Muscle layer of colon (tissue), 2 donors: Measurements from ENCODE around the gene POM121L12.

Experiments used
- H3K27ac ChIP-seq: one replicate; pipeline ENCODE4 v1.7.0; 2013; ENCODE audit warnings: low read depth, mild to moderate bottlenecking, low read length, moderate library complexity
- H3K27me3 ChIP-seq, 2 donors: one replicate each; pipeline ENCODE4 v1.7.0; 2013; ENCODE audit warnings: low read length in 2 of 2, mild to moderate bottlenecking in 2 of 2; ENCODE audit not compliant: insufficient read depth in 2 of 2, control insufficient read depth in 1 of 2
- H3K36me3 ChIP-seq: one replicate; pipeline ENCODE4 v1.7.0; 2013; ENCODE audit warnings: mild to moderate bottlenecking, low read length; ENCODE audit not compliant: insufficient read depth
- H3K4me1 ChIP-seq: one replicate; pipeline ENCODE4 v1.7.0; 2013; ENCODE audit warnings: mild to moderate bottlenecking, low read length; ENCODE audit not compliant: insufficient read depth
- H3K4me3 ChIP-seq, 2 donors: one replicate each; pipeline ENCODE4 v1.7.0; 2013; ENCODE audit warnings: low read length in 2 of 2, low read depth in 1 of 2, mild to moderate bottlenecking in 1 of 2, moderate library complexity in 1 of 2
- H3K9ac ChIP-seq: one replicate; pipeline ENCODE4 v1.7.0; 2013; ENCODE audit warnings: low read length
- H3K9me3 ChIP-seq: one replicate; pipeline ENCODE4 v1.7.0; 2013; ENCODE audit warnings: mild to moderate bottlenecking, low read length
- donor health status: abdominal sarcoma.
- donor health status: Adenocarcinoma of cecum.

The POM121L12 gene

GRCh38 chr7:53050433-53050832 is 15.0 kb downstream of the POM121L12 start:
- H3K27me3 ChIP-seq = no peaks in the 10 kb centered on the region
- H3K4me1 ChIP-seq = no peaks in the 10 kb centered on the region
- no peaks in the 10 kb centered on the region for H3K36me3 ChIP-seq
- H3K9me3 ChIP-seq = no peaks in the 10 kb centered on the region
- H3K4me3 ChIP-seq = no peak overlapping the region
- no peak overlapping the region for H3K9ac ChIP-seq
- H3K27ac ChIP-seq = no peak overlapping the region

GRCh38 chr7:53059591-53059990 is 24.2 kb downstream of the POM121L12 start:
- Histone ChIP-seq H3K4me1 (no peaks in the 10 kb centered on the region), H3K27me3 (no peaks in the 10 kb centered on the region), H3K4me3 (no peak overlapping the region), H3K9ac (no peak overlapping the region), H3K9me3 (no peaks in the 10 kb centered on the region), H3K36me3 (no peaks in the 10 kb centered on the region), H3K27ac (no peak overlapping the region)

GRCh38 chr7:53060066-53060465 is 24.6 kb downstream of the POM121L12 start:
- H3K27ac ChIP-seq = no peak overlapping the region

GRCh38 chr7:53062796-53063195 is 27.4 kb downstream of the POM121L12 start:
- no peaks in the 10 kb centered on the region for H3K4me1 ChIP-seq
- no peaks in the 10 kb centered on the region for H3K36me3 ChIP-seq

More at GRCh38 chr7:53060066-53060465, 24.6 kb downstream of the POM121L12 start:
- H3K9ac ChIP-seq = no peak overlapping the region
- no peak overlapping the region for H3K4me3 ChIP-seq
- H3K36me3 ChIP-seq = no peaks in the 10 kb centered on the region
- H3K9me3 ChIP-seq = no peaks in the 10 kb centered on the region
- H3K27me3 ChIP-seq = no peaks in the 10 kb centered on the region
- no peaks in the 10 kb centered on the region for H3K4me1 ChIP-seq

GRCh38 chr7:53068673-53069072 is 33.2 kb downstream of the POM121L12 start:
- Histone ChIP-seq H3K36me3 (no peaks in the 10 kb centered on the region), H3K27me3 (no peaks in the 10 kb centered on the region), H3K4me3 (no peak overlapping the region), H3K27ac (no peak overlapping the region), H3K4me1 (no peaks in the 10 kb centered on the region), H3K9me3 (no peaks in the 10 kb centered on the region), H3K9ac (no peak overlapping the region)

More at GRCh38 chr7:53062796-53063195, 27.4 kb downstream of the POM121L12 start:
- Histone ChIP-seq H3K9ac (no peak overlapping the region), H3K9me3 (no peaks in the 10 kb centered on the region), H3K27ac (no peak overlapping the region), H3K27me3 (no peaks in the 10 kb centered on the region), H3K4me3 (no peak overlapping the region)

GRCh38 chr7:53070883-53071282 is 35.5 kb downstream of the POM121L12 start:
- Histone ChIP-seq H3K27ac (no peak overlapping the region), H3K4me3 (no peak overlapping the region), H3K27me3 (no peaks in the 10 kb centered on the region), H3K4me1 (no peaks in the 10 kb centered on the region), H3K9me3 (no peaks in the 10 kb centered on the region), H3K9ac (no peak overlapping the region), H3K36me3 (no peaks in the 10 kb centered on the region)
